ENCODE measurements around the gene TMPRSS6. TPM values are rescaled to one million over a fixed set of nuclear protein-coding genes. Genes with fewer than 3 reads are reported as not detected.
A peak's percentile ranks its signal among the peaks of the same experiment; 100 is the strongest.

Gene TMPRSS6
- total and polyA plus RNA-seq, 2 of the 13 experiments (the other 11 are each of a cell fraction or from before 2014, with no cell fraction given) = 4.2 to 4.8 TPM

DNA sequence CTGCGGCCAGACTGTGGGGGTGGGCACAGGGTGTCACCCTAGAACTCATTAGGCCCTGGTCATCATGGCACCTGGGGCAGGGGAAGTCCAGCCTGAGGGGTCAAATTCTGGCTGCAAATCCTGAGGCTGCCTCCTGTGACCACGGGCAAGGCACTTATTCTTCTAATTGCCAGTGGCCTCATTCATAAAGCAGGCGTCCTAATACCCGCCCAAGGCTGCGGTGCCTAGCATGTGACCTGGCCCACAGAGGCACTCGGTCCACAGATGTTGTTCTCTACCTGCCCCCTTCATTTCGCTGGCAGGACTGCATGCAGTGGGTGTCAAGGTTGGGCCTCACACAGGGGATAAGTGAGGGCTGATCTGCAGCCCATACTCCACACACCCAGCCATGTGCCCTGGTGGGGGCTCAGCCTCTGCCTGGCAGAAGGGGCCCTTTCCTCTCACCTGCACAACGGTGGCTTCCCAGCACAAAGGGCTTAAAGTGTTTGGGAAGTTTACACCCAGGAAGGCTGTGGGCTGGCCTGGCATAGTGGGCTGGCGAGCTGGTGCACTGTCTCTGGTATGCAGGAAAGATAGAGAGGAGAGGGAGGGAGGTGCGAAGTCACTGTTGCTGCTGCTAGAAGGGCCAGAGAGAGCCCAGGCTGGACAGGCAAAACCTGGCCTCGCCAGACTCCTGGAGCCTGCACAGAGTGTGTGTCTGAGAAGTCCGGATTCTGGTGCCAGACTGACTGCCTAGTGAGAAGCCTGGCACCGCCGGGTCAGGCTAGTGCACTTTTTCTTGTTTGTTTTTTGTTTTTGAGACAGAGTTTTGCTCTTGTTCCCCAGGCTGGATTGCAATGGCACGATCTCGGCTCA lies 86.8 kb downstream of the TMPRSS6 start:
- DNase-seq (ENCODE audit: low spot score) (no peak), FAIRE-seq (no peak), ATAC-seq (peak; percentile 6; the same call in 2 of the 3 replicates)
- no TSS peak for BruUV-seq (replicated peaks)
- 75% methylated on average over 11 of the region's 16 CpGs for WGBS (ENCODE audit: low lambda C conversion rate)
- H3K9me3 ChIP-seq (ENCODE audit: low read length) = no peaks in the 10 kb centered on the region
- H3K9ac ChIP-seq (ENCODE audit: insufficient read depth, low read depth, low read length) = peak overlapping the region; percentile 40
- H3K4me2 ChIP-seq (ENCODE audit: low read depth, low read length) = peak overlapping the region; percentile 57
- H3K4me3 ChIP-seq (replicated peaks in 1 of 3; ENCODE audit: insufficient read depth in 1 of 3, low read depth in 2 of 3, low read length in 3 of 3) = peak overlapping the region in 1 of 3 experiments; percentile 26; a peak in 1 of 6 replicates
- H3K27me3 ChIP-seq (ENCODE audit: control insufficient read depth in 1 of 2, insufficient read depth in 2 of 2, low read length in 2 of 2) = no peaks in the 10 kb centered on the region; a peak in 1 of 5 replicates
- peak overlapping the region; percentile 54 for H3K27ac ChIP-seq (ENCODE audit: extremely low read length, insufficient read depth, low read length)
- H3K4me1 ChIP-seq (ENCODE audit: insufficient read depth, low read length) = peaks cover 79% of the 10 kb centered on the region
- intact Hi-C loops (cut with micrococcal nuclease; ENCODE audit: unreplicated experiment) (loop anchor here (5.0 kb wide), 1 partner anchor 35 kb away; no protein-coding TSS in a partner anchor), in situ Hi-C loops (cut with HindIII; ENCODE audit: extremely low pct_ligation_motif_present, low pct_unique_long_range_greater_than_20kb) (no loop called here)
- ChIA-PET POLR2A (interaction anchor here (1.3 to 11.6 kb wide), 3 partner anchors 8 to 22 kb away, joined by 5 to 383 read pairs (median 37); no protein-coding TSS in a partner anchor), CTCF (ENCODE audit: low intra/inter-chr PET ratio, low total read pairs) (interaction anchor here (1.0 kb wide), 1 partner anchor 21 kb away, joined by 4 read pairs; no protein-coding TSS in a partner anchor)
- peaks cover 6% of the 10 kb centered on the region; the same call in 1 of the 2 replicates for H4K20me1 ChIP-seq (ENCODE audit: insufficient read depth, low read length)
- peaks cover 64% of the 10 kb centered on the region for H3K79me2 ChIP-seq (ENCODE audit: insufficient read depth, low read length)
- peaks cover 13 to 33% of the 10 kb centered on the region in 2 experiments; a peak in 4 of 5 replicates for H3K36me3 ChIP-seq (replicated peaks in 1 of 2; ENCODE audit: control insufficient read depth in 1 of 2, insufficient read depth in 2 of 2, low read length in 2 of 2)
- H2AFZ ChIP-seq (ENCODE audit: low read length) = no peak overlapping the region
- TF ChIP-seq ZC3H4 (CRISPR knock-in tag; IDR thresholded peaks at IDR 0.05; ENCODE audit: borderline replicate concordance) (peak; percentile 56; the same call in 1 of the 2 replicates), ZNF746 (CRISPR knock-in tag; IDR thresholded peaks at IDR 0.05) (no peak), KDM5A (IDR thresholded peaks at IDR 0.05; ENCODE audit: borderline replicate concordance, low read length) (no peak), HOXA7 (CRISPR knock-in tag; IDR thresholded peaks at IDR 0.05) (peak; percentile 61; the same call in 1 of the 2 replicates), HOXA9 (CRISPR knock-in tag; IDR thresholded peaks at IDR 0.05; ENCODE audit: borderline replicate concordance) (peak; percentile 52; the same call in 1 of the 2 replicates), YY1 (IDR thresholded peaks at IDR 0.05; ENCODE audit: insufficient read depth, insufficient replicate concordance, low read depth, low read length) (no peak), NR2F6 (IDR thresholded peaks at IDR 0.05) (no peak), NR2F6 (CRISPR knock-in tag; IDR thresholded peaks at IDR 0.05) (no peak), PAWR (CRISPR knock-in tag; IDR thresholded peaks at IDR 0.05; ENCODE audit: borderline replicate concordance) (no peak), ZNF350 (CRISPR knock-in tag; IDR thresholded peaks at IDR 0.05; ENCODE audit: borderline replicate concordance, low read depth) (no peak)
- TF ChIP-seq, protein P1, sequence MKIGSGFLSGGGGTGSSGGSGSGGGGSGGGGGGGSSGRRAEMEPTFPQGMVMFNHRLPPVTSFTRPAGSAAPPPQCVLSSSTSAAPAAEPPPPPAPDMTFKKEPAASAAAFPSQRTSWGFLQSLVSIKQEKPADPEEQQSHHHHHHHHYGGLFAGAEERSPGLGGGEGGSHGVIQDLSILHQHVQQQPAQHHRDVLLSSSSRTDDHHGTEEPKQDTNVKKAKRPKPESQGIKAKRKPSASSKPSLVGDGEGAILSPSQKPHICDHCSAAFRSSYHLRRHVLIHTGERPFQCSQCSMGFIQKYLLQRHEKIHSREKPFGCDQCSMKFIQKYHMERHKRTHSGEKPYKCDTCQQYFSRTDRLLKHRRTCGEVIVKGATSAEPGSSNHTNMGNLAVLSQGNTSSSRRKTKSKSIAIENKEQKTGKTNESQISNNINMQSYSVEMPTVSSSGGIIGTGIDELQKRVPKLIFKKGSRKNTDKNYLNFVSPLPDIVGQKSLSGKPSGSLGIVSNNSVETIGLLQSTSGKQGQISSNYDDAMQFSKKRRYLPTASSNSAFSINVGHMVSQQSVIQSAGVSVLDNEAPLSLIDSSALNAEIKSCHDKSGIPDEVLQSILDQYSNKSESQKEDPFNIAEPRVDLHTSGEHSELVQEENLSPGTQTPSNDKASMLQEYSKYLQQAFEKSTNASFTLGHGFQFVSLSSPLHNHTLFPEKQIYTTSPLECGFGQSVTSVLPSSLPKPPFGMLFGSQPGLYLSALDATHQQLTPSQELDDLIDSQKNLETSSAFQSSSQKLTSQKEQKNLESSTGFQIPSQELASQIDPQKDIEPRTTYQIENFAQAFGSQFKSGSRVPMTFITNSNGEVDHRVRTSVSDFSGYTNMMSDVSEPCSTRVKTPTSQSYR (CRISPR knock-in tag; IDR thresholded peaks at IDR 0.05; ENCODE audit: borderline replicate concordance) = no peak
